ENCODE data around the gene SUCLA2. TPM values are rescaled to one million over a fixed set of nuclear protein-coding genes. Genes with fewer than 3 reads are reported as not detected.

Gene SUCLA2
- total RNA-seq, 3 donors from 2014 or later (not counting 1 experiment from before 2014, with no cell fraction given): 28.4 to 34.3 (median 31.0) TPM

DNA sequence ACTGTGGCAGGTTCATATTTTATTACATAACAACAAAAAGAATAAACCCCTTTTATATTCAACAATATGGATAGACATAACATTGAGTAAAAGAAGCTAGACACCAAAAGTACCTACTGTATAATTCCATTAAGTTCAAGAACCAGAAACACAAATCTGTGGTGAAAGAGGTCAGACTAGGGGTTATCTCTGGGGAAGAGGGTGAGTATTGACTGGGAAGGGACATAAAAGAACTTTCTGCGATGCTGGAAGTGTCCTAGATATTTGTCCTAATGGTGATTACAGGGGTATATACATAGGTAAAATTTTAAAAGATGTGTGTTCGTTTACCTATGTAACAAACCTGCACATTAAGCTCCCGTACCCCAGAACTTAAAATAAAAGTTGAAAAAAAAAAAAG, 103.0 kb downstream of the SUCLA2 start:
- no peaks in the 10 kb centered on the region for H3K9me3 Mint-ChIP-seq
- H3K27ac ChIP-seq (ENCODE audit: low read length): no peak overlapping the region
- no peaks in the 10 kb centered on the region for H3K27me3 ChIP-seq (ENCODE audit: control insufficient read depth, insufficient read depth, low read length)
- no peak overlapping the region for H3K4me3 Mint-ChIP-seq
- H3K36me3 Mint-ChIP-seq: no peaks in the 10 kb centered on the region
- ATAC-seq (no peak), DNase-seq (no peak)
- H3K4me3 ChIP-seq (ENCODE audit: low read length): no peak overlapping the region
- H3K9me3 ChIP-seq (ENCODE audit: control insufficient read depth, insufficient read depth, low read length): no peaks in the 10 kb centered on the region
- WGBS (ENCODE audit: insufficient coverage): 100% methylated on average over 1 of the region's 3 CpGs
- no peaks in the 10 kb centered on the region for H3K4me1 ChIP-seq (ENCODE audit: control insufficient read depth, insufficient read depth, low read length)
- intact Hi-C loops (cut with micrococcal nuclease): no loop called here
- H3K27me3 Mint-ChIP-seq (ENCODE audit: low read depth in 2 of 2): no peaks in the 10 kb centered on the region
- no peak overlapping the region for H3K27ac Mint-ChIP-seq
- TF ChIP-seq, protein P1, sequence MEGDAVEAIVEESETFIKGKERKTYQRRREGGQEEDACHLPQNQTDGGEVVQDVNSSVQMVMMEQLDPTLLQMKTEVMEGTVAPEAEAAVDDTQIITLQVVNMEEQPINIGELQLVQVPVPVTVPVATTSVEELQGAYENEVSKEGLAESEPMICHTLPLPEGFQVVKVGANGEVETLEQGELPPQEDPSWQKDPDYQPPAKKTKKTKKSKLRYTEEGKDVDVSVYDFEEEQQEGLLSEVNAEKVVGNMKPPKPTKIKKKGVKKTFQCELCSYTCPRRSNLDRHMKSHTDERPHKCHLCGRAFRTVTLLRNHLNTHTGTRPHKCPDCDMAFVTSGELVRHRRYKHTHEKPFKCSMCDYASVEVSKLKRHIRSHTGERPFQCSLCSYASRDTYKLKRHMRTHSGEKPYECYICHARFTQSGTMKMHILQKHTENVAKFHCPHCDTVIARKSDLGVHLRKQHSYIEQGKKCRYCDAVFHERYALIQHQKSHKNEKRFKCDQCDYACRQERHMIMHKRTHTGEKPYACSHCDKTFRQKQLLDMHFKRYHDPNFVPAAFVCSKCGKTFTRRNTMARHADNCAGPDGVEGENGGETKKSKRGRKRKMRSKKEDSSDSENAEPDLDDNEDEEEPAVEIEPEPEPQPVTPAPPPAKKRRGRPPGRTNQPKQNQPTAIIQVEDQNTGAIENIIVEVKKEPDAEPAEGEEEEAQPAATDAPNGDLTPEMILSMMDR (IDR thresholded peaks at IDR 0.05): no peak
- H3K4me1 Mint-ChIP-seq: no peaks in the 10 kb centered on the region
- H3K36me3 ChIP-seq (ENCODE audit: control insufficient read depth, insufficient read depth, low read length): no peaks in the 10 kb centered on the region

DNA sequence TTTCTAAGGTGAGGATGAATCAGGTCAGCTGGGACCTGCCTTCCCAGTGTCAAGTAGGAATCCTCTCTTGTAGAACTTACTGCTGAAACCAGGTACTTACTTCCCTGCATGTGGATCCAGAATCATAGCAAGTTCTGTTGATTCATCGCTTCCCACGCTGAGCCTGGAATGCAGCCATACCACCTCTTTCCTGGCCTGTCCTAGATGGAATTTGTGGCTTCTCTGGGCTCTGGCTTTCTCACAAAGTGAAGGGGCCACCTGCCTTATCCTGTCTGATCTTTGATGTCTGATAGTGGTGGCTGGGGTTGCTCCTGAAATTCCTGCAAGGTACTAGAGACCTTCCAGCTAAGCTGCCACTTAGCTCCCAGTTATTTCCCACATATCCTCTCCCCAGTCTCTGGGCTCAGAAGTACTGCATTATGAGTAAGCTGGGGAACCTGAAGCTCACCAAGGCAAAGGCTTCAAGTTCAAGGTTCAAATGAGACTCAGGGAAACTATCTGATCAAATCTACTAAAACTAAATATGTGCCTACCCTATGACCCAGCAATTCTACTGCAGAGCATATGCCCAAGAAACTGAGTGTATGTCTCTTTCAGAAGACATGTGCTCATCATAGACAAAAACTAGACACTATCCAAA, 103.5 kb downstream of the SUCLA2 start:
- Mint-ChIP-seq H3K4me1 (no peaks in the 10 kb centered on the region), H3K36me3 (no peaks in the 10 kb centered on the region), H3K9me3 (no peaks in the 10 kb centered on the region), H3K27ac (no peak overlapping the region), H3K27me3 (ENCODE audit: low read depth in 2 of 2) (no peaks in the 10 kb centered on the region), H3K4me3 (no peak overlapping the region)
- ATAC-seq: no peak
- 95% methylated on average over 2 of the region's 2 CpGs for WGBS (ENCODE audit: insufficient coverage)
- no peaks in the 10 kb centered on the region for H3K27me3 ChIP-seq (ENCODE audit: control insufficient read depth, insufficient read depth, low read length)
- no peaks in the 10 kb centered on the region for H3K9me3 ChIP-seq (ENCODE audit: control insufficient read depth, insufficient read depth, low read length)
- H3K27ac ChIP-seq (ENCODE audit: low read length): no peak overlapping the region
- no peaks in the 10 kb centered on the region for H3K4me1 ChIP-seq (ENCODE audit: control insufficient read depth, insufficient read depth, low read length)
- H3K36me3 ChIP-seq (ENCODE audit: control insufficient read depth, insufficient read depth, low read length): no peaks in the 10 kb centered on the region
- intact Hi-C loops (cut with micrococcal nuclease): no loop called here
- DNase-seq: no peak
- TF ChIP-seq, protein P1 (IDR thresholded peaks at IDR 0.05): no peak
- no peak overlapping the region for H3K4me3 ChIP-seq (ENCODE audit: low read length)

DNA sequence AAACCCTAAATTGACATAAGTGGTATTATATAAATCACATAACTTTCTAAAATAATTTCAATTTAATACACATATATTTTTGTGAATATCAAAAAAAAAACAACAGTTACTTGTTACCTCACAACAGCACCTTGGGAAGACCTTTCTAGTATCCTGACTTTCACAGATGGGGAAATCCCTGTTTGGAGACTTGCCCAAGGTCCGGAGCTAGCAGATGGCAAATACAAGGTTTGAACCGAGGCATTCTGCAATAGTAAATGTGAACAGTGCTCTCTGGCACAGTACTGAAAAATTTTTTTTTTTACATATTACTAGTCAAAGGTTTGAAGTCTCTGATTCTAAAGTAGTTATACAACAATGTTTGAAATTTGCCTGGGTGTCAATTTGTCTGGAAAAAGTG, 104.5 kb downstream of the SUCLA2 start:
- no peaks in the 10 kb centered on the region for H3K36me3 Mint-ChIP-seq
- Histone ChIP-seq H3K4me1 (ENCODE audit: control insufficient read depth, insufficient read depth, low read length) (no peaks in the 10 kb centered on the region), H3K36me3 (ENCODE audit: control insufficient read depth, insufficient read depth, low read length) (no peaks in the 10 kb centered on the region), H3K9me3 (ENCODE audit: control insufficient read depth, insufficient read depth, low read length) (no peaks in the 10 kb centered on the region), H3K27me3 (ENCODE audit: control insufficient read depth, insufficient read depth, low read length) (no peaks in the 10 kb centered on the region), H3K27ac (ENCODE audit: low read length) (no peak overlapping the region), H3K4me3 (ENCODE audit: low read length) (no peak overlapping the region)
- no peaks in the 10 kb centered on the region for H3K9me3 Mint-ChIP-seq
- DNase-seq (no peak), ATAC-seq (no peak)
- WGBS (ENCODE audit: insufficient coverage): 100% methylated on average over 2 of the region's 2 CpGs
- TF ChIP-seq, protein P1 (IDR thresholded peaks at IDR 0.05): no peak
- no peaks in the 10 kb centered on the region for H3K27me3 Mint-ChIP-seq (ENCODE audit: low read depth in 2 of 2)
- intact Hi-C loops (cut with micrococcal nuclease): no loop called here
- no peak overlapping the region for H3K4me3 Mint-ChIP-seq
- H3K27ac Mint-ChIP-seq: no peak overlapping the region
- peaks cover 0 to 4% of the 10 kb centered on the region in 2 donors for H3K4me1 Mint-ChIP-seq

DNA sequence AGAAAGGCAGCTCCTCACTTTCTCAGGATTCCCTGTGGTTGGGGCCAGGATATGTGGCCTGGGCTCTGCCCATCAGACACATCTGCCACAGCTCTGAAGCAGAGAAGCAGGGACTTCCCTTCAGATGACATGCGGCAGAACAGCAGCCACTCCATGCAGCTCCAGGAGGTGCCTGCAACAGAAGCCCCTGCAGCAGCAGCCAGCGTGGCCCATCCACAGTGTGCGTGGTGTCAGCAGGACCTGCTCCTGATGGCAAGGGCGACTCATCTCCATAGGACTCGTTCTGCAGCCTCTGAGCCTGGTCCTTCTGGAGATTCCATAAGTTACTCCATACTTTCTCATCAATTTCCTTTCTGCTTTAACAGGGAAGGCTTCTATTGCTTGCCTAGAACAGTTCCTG, 105.0 kb downstream of the SUCLA2 start:
- intact Hi-C loops (cut with micrococcal nuclease): no loop called here
- Mint-ChIP-seq H3K4me1 (peaks cover 0 to 4% of the 10 kb centered on the region in 2 donors), H3K27ac (no peak overlapping the region), H3K27me3 (ENCODE audit: low read depth in 2 of 2) (no peaks in the 10 kb centered on the region), H3K9me3 (no peaks in the 10 kb centered on the region), H3K36me3 (no peaks in the 10 kb centered on the region), H3K4me3 (no peak overlapping the region)
- ATAC-seq (no peak), DNase-seq (no peak)
- H3K36me3 ChIP-seq (ENCODE audit: control insufficient read depth, insufficient read depth, low read length): no peaks in the 10 kb centered on the region
- no peaks in the 10 kb centered on the region for H3K4me1 ChIP-seq (ENCODE audit: control insufficient read depth, insufficient read depth, low read length)
- no peak overlapping the region for H3K4me3 ChIP-seq (ENCODE audit: low read length)
- H3K27ac ChIP-seq (ENCODE audit: low read length): no peak overlapping the region
- H3K9me3 ChIP-seq (ENCODE audit: control insufficient read depth, insufficient read depth, low read length): no peaks in the 10 kb centered on the region
- TF ChIP-seq, protein P1 (IDR thresholded peaks at IDR 0.05): no peak
- H3K27me3 ChIP-seq (ENCODE audit: control insufficient read depth, insufficient read depth, low read length): no peaks in the 10 kb centered on the region
- 89% methylated on average over 5 of the region's 5 CpGs for WGBS (ENCODE audit: insufficient coverage)
